ENCODE results near the gene C4orf46.

C4orf46 gene

DNA sequence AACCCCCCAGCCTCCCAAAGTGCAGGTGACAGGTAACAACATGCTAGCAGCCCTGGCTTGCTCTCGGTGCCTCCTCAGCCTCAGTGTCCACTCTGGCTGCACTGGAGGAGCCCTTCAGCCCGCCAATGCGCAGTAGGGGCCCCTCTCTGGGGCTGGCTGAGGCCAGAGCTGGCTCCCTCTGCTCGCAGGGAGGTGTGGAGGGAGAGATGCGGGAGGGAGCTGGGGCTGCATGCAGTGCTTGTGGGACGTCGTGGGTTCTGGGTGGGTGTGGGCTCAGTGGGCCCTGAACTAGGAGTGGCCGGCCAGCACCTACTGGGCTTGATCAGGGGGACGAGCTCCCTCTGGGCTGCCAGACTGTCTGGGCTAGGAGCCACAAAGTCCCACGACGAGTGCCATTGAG is 14.4 kb downstream of the C4orf46 start:
- no peak for DNase-seq

- DNase-seq: no peak
These were observed 15.2 kb downstream of the C4orf46 start for GRCh38 chr4:158656439-158656838.

- DNase-seq: no peak
These were observed 18.8 kb downstream of the C4orf46 start for GRCh38 chr4:158652920-158653319.

- DNase-seq: no peak
These were observed 22.5 kb downstream of the C4orf46 start for GRCh38 chr4:158649111-158649680.

DNA sequence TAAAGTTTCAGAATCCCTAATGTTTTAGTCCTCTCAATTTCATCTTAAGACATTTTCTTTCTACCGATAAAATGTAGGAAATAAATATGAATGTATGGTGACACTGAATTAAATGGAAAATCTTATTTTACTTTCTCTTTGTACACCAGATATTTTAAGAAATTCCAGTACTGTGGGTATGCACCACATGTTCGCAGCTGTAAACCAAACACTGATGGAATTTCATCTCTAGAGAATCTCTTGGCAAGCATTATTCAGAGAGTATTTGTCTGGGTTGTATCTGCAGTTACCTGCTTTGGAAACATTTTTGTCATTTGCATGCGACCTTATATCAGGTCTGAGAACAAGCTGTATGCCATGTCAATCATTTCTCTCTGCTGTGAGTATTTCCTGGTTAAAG is 26.9 kb downstream of the C4orf46 start:
- no peak for DNase-seq

GRCh38 chr4:158644356-158644755 is 27.3 kb downstream of the C4orf46 start:
- DNase-seq: no peak

DNA sequence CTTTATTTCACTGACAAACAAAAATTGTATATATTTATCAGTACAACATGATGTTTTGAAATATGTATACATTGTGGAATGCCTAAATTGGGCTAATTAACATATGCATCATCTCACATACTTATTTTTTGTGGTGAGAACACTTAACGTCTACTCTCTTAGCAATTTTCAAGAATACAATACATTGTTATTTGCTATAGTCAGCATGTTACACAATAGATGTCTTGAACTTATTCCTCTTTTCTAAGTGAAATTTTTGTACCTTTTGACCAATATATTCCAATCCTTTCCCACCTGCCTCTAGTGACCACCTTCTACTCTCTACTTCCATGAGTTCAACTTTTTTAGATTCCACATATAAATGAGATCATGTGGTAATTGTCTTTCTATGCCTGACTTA is 35.1 kb downstream of the C4orf46 start:
- DNase-seq: no peak

GRCh38 chr4:158630893-158631292 is 40.8 kb downstream of the C4orf46 start:
- DNase-seq: no peak

DNA sequence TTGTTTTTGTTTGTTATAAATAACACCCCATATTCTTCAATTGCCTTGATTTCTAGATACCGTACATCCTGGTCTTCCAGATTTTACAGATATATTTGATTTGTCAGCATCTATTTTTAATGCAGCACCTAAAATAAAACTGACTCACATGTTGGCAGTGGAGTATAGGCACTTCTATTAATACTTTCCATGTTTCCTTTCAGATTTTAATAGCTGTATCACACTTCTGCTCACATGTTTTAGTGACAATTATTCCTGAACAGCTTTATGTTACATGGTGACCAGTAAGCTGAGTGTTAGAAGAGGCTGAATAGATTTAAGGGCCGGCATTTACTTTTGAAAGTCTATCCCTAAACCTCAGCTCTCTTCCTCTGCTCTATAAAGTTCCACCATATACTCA is 46.1 kb downstream of the C4orf46 start:
- DNase-seq: no peak

DNA sequence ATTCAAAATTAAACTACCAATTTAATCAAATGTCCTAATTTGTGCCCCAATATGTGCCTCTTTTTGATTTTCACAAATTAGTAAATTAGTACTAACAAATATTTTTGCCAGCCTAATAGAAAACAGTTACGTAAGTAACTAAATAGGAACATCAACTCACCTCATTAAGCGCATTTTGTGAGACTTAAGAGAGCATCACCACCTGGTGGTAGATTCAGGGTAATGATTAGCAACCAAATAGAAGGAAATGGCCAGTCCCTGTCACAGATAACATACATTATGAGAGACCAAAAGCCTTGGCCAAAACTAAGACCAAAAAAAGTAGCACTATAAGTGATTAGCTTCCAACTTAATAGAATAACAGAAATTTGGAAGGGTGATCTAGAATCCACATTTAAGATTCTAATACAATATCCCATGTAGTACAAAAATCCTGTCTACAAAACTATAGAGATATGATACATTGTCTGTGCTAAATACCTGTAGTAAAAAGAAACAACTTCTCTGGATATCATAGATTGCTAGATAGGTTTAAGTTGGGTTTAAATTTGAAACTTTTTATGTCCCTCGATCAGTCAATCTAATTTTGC is 46.7 kb downstream of the C4orf46 start:
- DNase-seq: no peak

GRCh38 chr4:158622251-158622650 is 49.4 kb downstream of the C4orf46 start:
- DNase-seq: no peak

- no peak for DNase-seq
These were observed 50.0 kb downstream of the C4orf46 start for GRCh38 chr4:158621729-158622128.

DNA sequence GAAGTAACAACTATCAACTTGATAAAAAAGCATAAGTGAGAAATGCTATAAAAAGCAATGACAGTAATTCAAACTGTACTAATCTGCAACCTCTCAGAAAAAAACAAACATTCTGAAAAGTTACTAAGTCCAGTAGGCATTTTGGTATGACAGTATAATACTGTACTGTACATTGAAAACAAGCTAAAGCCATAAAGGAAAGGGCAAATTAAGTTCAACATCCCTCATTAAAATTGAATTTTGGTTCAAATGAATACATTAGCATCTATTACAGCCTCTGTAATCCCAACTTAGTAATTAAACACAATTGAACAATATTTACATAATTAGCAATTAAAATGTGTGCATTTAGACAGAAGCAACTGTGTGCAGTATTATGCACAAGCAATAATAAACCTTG is 53.7 kb downstream of the C4orf46 start:
- no peak for DNase-seq

Measured in right kidney (tissue), 1 donor.